MM.1S (cell line): ENCODE results near the gene ELAC2.

Source experiments
- DNase-seq: peaks from one replicate; pipeline ENCODE4 v3.0.0-alpha.2; 2015
- H2AFZ ChIP-seq: fragments of 300-600 bp; sonication (generic); 2 replicates; pipeline ENCODE4 v1.6.0; 2016; ENCODE audit warnings: antibody characterized with exemption, low read length
- H3F3A ChIP-seq: fragments of 300-600 bp; sonication (generic); 2 replicates; pipeline ENCODE4 v1.6.1; 2016; ENCODE audit warnings: mild to moderate bottlenecking, antibody characterized with exemption, low read length, moderate library complexity, mixed read lengths; ENCODE audit not compliant: insufficient read depth
- H3K27ac ChIP-seq: fragments of 300-600 bp; sonication (generic); 2 replicates; pipeline ENCODE4 v1.5.1; 2016; ENCODE audit warnings: mild to moderate bottlenecking, low read length
- H3K27me3 ChIP-seq: fragments of 300-600 bp; sonication (generic); replicated peaks from 2 replicates; pipeline ENCODE4 v1.6.0; 2016; ENCODE audit warnings: low read length; ENCODE audit not compliant: insufficient read depth
- H3K36me3 ChIP-seq: fragments of 300-600 bp; sonication (generic); replicated peaks from 2 replicates; pipeline ENCODE4 v1.6.1; 2016; ENCODE audit warnings: mild to moderate bottlenecking, low read length, mixed read lengths; ENCODE audit not compliant: insufficient read depth
- H3K4me1 ChIP-seq: fragments of 300-600 bp; sonication (generic); 2 replicates; pipeline ENCODE4 v1.6.1; 2016; ENCODE audit warnings: low read length, mixed read lengths
- H3K4me2 ChIP-seq: fragments of 300-600 bp; sonication (generic); 2 replicates; pipeline ENCODE4 v1.6.0; 2016; ENCODE audit warnings: low read depth, low read length
- H3K4me3 ChIP-seq: fragments of 300-600 bp; sonication (generic); 2 replicates; pipeline ENCODE4 v1.5.1; 2016; ENCODE audit warnings: low read length, mixed read lengths
- H3K79me2 ChIP-seq: fragments of 300-600 bp; sonication (generic); 2 replicates; pipeline ENCODE4 v1.6.1; 2016; ENCODE audit warnings: mixed run types, low read length, mixed read lengths
- H3K9ac ChIP-seq: fragments of 300-600 bp; sonication (generic); 2 replicates; pipeline ENCODE4 v1.6.1; 2016; ENCODE audit warnings: low read length, mixed read lengths
- H3K9me2 ChIP-seq: fragments of 300-600 bp; sonication (generic); replicated peaks from 2 replicates; pipeline ENCODE4 v1.6.1; 2016; ENCODE audit warnings: mild to moderate bottlenecking, low read length, mixed read lengths; ENCODE audit not compliant: insufficient read depth
- H3K9me3 ChIP-seq: fragments of 300-600 bp; sonication (generic); replicated peaks from 2 replicates; pipeline ENCODE4 v1.6.1; 2016; ENCODE audit warnings: mild to moderate bottlenecking, low read length, mixed read lengths; ENCODE audit not compliant: insufficient read depth
- H4K20me1 ChIP-seq: fragments of 300-600 bp; sonication (generic); 2 replicates; pipeline ENCODE4 v1.6.1; 2016; ENCODE audit warnings: mild to moderate bottlenecking, low read length, moderate library complexity, mixed read lengths; ENCODE audit not compliant: insufficient read depth
- EZH2 ChIP-seq: fragments of 300-600 bp; sonication (generic); optimal IDR thresholded peaks from 2 replicates; pipeline ENCODE3; 2017; ENCODE audit warnings: low read depth, mild to moderate bottlenecking, antibody characterized with exemption, low read length, mixed read lengths
- EZH2phosphoT487 ChIP-seq: fragments of 300-600 bp; sonication (generic); IDR thresholded peaks from 2 replicates; pipeline ENCODE4 v1.6.1; 2018; ENCODE audit warnings: antibody characterized with exemption, low read length
- TF ChIP-seq, protein P1 (sequence below): fragments of 300-600 bp; sonication (generic); IDR thresholded peaks from 2 replicates; pipeline ENCODE4 v1.5.1; 2016; ENCODE audit warnings: antibody characterized with exemption, low read length, mixed read lengths

ELAC2 gene

GRCh38 chr17:13010959-13011358, 6.9 kb downstream of the ELAC2 start:
- no peaks in the 10 kb centered on the region for H3K9me3 ChIP-seq
- H3K4me3 ChIP-seq, result no peak overlapping the region
- no peaks in the 10 kb centered on the region for H4K20me1 ChIP-seq
- H3K27ac ChIP-seq, result no peak overlapping the region
- DNase-seq, result no peak
- H2AFZ ChIP-seq, result no peak overlapping the region
- no peaks in the 10 kb centered on the region for H3K4me1 ChIP-seq
- TF ChIP-seq, protein P1, sequence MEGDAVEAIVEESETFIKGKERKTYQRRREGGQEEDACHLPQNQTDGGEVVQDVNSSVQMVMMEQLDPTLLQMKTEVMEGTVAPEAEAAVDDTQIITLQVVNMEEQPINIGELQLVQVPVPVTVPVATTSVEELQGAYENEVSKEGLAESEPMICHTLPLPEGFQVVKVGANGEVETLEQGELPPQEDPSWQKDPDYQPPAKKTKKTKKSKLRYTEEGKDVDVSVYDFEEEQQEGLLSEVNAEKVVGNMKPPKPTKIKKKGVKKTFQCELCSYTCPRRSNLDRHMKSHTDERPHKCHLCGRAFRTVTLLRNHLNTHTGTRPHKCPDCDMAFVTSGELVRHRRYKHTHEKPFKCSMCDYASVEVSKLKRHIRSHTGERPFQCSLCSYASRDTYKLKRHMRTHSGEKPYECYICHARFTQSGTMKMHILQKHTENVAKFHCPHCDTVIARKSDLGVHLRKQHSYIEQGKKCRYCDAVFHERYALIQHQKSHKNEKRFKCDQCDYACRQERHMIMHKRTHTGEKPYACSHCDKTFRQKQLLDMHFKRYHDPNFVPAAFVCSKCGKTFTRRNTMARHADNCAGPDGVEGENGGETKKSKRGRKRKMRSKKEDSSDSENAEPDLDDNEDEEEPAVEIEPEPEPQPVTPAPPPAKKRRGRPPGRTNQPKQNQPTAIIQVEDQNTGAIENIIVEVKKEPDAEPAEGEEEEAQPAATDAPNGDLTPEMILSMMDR, result no peak
- TF ChIP-seq EZH2 (no peak), EZH2phosphoT487 (no peak)
- H3K9me2 ChIP-seq, result no peaks in the 10 kb centered on the region
- H3K36me3 ChIP-seq, result peaks cover 15% of the 10 kb centered on the region
- no peak overlapping the region for H3K9ac ChIP-seq
- H3K27me3 ChIP-seq, result no peaks in the 10 kb centered on the region
- H3K4me2 ChIP-seq, result no peak overlapping the region
- H3K79me2 ChIP-seq, result peaks cover 24% of the 10 kb centered on the region
- H3F3A ChIP-seq, result no peaks in the 10 kb centered on the region

DNA sequence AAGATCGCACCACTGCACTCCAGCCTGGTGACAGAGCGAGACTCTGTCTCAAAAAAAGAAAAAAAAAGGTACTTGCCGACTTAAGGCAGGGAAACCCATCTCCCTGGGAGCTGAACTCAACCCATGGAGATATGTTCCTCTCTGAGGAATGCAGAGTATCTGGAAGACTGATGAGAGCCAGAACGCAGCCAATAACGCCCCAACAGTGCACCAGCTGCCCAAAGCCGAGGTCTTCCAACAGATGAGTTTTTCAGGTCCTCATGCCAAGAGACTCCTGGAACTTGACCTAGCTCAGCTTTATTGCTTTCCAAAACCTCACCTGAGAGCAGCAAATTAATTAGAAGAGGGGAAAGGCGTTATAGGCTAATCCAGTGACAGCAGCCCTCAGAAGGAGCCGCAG, 9.4 kb downstream of the ELAC2 start:
- H3K9ac ChIP-seq, result no peak overlapping the region
- H4K20me1 ChIP-seq, result no peaks in the 10 kb centered on the region
- H2AFZ ChIP-seq, result no peak overlapping the region
- H3K4me3 ChIP-seq, result no peak overlapping the region
- TF ChIP-seq EZH2 (no peak), EZH2phosphoT487 (no peak)
- TF ChIP-seq, protein P1, result no peak
- H3K79me2 ChIP-seq, result peaks cover 10% of the 10 kb centered on the region
- H3K4me2 ChIP-seq, result no peak overlapping the region
- no peak overlapping the region for H3K27ac ChIP-seq
- H3K36me3 ChIP-seq, result peaks cover 12% of the 10 kb centered on the region
- H3K9me2 ChIP-seq, result no peaks in the 10 kb centered on the region
- DNase-seq, result no peak
- no peaks in the 10 kb centered on the region for H3K4me1 ChIP-seq
- H3K9me3 ChIP-seq, result no peaks in the 10 kb centered on the region
- 0 out of 2 replicates have a peak, but pooled peaks cover 2% of the 10 kb centered on the region for H3F3A ChIP-seq
- H3K27me3 ChIP-seq, result no peaks in the 10 kb centered on the region

- no peaks in the 10 kb centered on the region for H4K20me1 ChIP-seq
- peaks cover 7% of the 10 kb centered on the region for H3K79me2 ChIP-seq
- TF ChIP-seq EZH2, result no peak
- TF ChIP-seq, protein P1, result no peak
- TF ChIP-seq EZH2phosphoT487, result no peak
- no peak overlapping the region for H3K4me2 ChIP-seq
- no peak overlapping the region for H3K27ac ChIP-seq
- H3K4me1 ChIP-seq, result no peaks in the 10 kb centered on the region
- no peak overlapping the region for H3K9ac ChIP-seq
- no peak overlapping the region for H2AFZ ChIP-seq
- H3K27me3 ChIP-seq, result no peaks in the 10 kb centered on the region
- no peak overlapping the region for H3K4me3 ChIP-seq
- DNase-seq, result no peak
- no peaks in the 10 kb centered on the region for H3K9me2 ChIP-seq
- H3F3A ChIP-seq, result 0 out of 2 replicates have a peak, but pooled peaks cover 2% of the 10 kb centered on the region
- no peaks in the 10 kb centered on the region for H3K9me3 ChIP-seq
- peaks cover 21% of the 10 kb centered on the region for H3K36me3 ChIP-seq
Observed at GRCh38 chr17:13005530-13005929, 12.3 kb downstream of the ELAC2 start.
